Colonic mucosa (tissue), 4 donors: Measurements from ENCODE around the gene ZNF286A. TPM values are rescaled to one million over a fixed set of nuclear protein-coding genes. Genes with fewer than 3 reads are reported as not detected.
"Not testable (repeated sequence)": the region's sequence is repeated elsewhere in the genome, so short reads cannot be mapped to it uniquely, and the experiment has no call there.

ENCODE experiments used
- DNase-seq: peaks from one replicate; pipeline ENCODE4 v3.0.0-alpha.2; 2020
- H3K27ac ChIP-seq: fragments of 200-600 bp; one replicate; pipeline ENCODE4 v1.8.0; 2021
- H3K27me3 ChIP-seq: fragments of 200-600 bp; one replicate; pipeline ENCODE4 v1.8.0; 2021
- H3K36me3 ChIP-seq: fragments of 200-600 bp; one replicate; pipeline ENCODE4 v1.8.0; 2021
- H3K4me1 ChIP-seq: fragments of 200-600 bp; one replicate; pipeline ENCODE4 v1.8.0; 2021; ENCODE audit warnings: mild to moderate bottlenecking
- H3K4me3 ChIP-seq: fragments of 200-600 bp; one replicate; pipeline ENCODE4 v1.8.0; 2021
- H3K9ac ChIP-seq, 2 donors: one replicate each; pipeline ENCODE4 v1.7.0; 2013; ENCODE audit warnings: control low read depth in 2 of 2, low read depth in 2 of 2, low read length in 2 of 2
- H3K9me3 ChIP-seq: fragments of 200-600 bp; one replicate; pipeline ENCODE4 v1.8.0; 2021
- CTCF ChIP-seq: fragments of 200-600 bp; IDR thresholded peaks from one replicate; pipeline ENCODE4 v1.8.0; 2022; ENCODE audit warnings: antibody characterized with exemption, mild to moderate bottlenecking
- intact Hi-C: fragments of 100-400 bp; cut with DNase I; formaldehyde crosslinking; loops from one replicate; pipeline ENCODE4 v1.14.1; 2022
- total RNA-seq, 2 donors: library from RNA; stranded (reverse); fragmentation: NEBNext Ultra II Directional in 1 of 2; extraction: Animal tissue kit (Norgen Biotek cat#: 25700) in 1 of 2; gene quantifications; one replicate each; pipeline ENCODE4 v1.2.1, GENCODE V29; 2021
- donor health status: healthy.
- donor health status: DM: no; HTN: no; CAD: no.
- donor health status: DM: no; HTN: no; CAD: no.

The ZNF286A gene
- total RNA-seq = 10 to 100 TPM; 10.9 to 11.3 TPM

GRCh38 chr17:15699413-15699924 lies at the start of gene ZNF286A:
Gene ZNF286A, plus strand, starts transcription at chr17:15699752. Its CDS starts 578 bp downstream, at chr17:15700330.
- Histone ChIP-seq H3K9ac (peak within 1 kb of the TSS; percentile 19 to 24), H3K4me3 (peak within 1 kb of the TSS; percentile 45)
- DNase-seq = peak; percentile 100
- intact Hi-C loops, H3K27ac ChIP-seq, H3K36me3 ChIP-seq, H3K9me3 ChIP-seq, H3K4me1 ChIP-seq, H3K27me3 ChIP-seq: not testable (repeated sequence)

GRCh38 chr17:15649861-15650421 lies 49.6 kb upstream of the ZNF286A start:
- intact Hi-C loops = no loop called here
- no peaks in the 10 kb centered on the region for H3K36me3 ChIP-seq
- H3K4me3 ChIP-seq = peak overlapping the region; percentile 59
- TF ChIP-seq CTCF = no peak
- H3K9ac ChIP-seq = peak overlapping the region in 1 of 2 donors; percentile 97
- H3K9me3 ChIP-seq = no peaks in the 10 kb centered on the region
- no peaks in the 10 kb centered on the region for H3K27me3 ChIP-seq
- peak; percentile 87 for DNase-seq
- H3K27ac ChIP-seq = peak overlapping the region; percentile 95
- no peaks in the 10 kb centered on the region for H3K4me1 ChIP-seq

GRCh38 chr17:15650741-15651582 lies 48.6 kb upstream of the ZNF286A start:
- H3K9ac ChIP-seq = peak overlapping the region; percentile 79 to 97
- H3K4me1 ChIP-seq = no peaks in the 10 kb centered on the region
- no peaks in the 10 kb centered on the region for H3K9me3 ChIP-seq
- no peaks in the 10 kb centered on the region for H3K27me3 ChIP-seq
- no peak for TF ChIP-seq CTCF
- H3K4me3 ChIP-seq = peak overlapping the region; percentile 59
- intact Hi-C loops = no loop called here
- peak overlapping the region; percentile 95 for H3K27ac ChIP-seq
- peak; percentile 48 for DNase-seq
- no peaks in the 10 kb centered on the region for H3K36me3 ChIP-seq

GRCh38 chr17:15651583-15652110 lies 47.9 kb upstream of the ZNF286A start:
- DNase-seq = peak; percentile 96
- Histone ChIP-seq H3K27me3 (no peaks in the 10 kb centered on the region), H3K9ac (peak overlapping the region; percentile 79 to 97), H3K36me3 (no peaks in the 10 kb centered on the region), H3K9me3 (no peaks in the 10 kb centered on the region), H3K4me1 (no peaks in the 10 kb centered on the region), H3K27ac (peak overlapping the region; percentile 95), H3K4me3 (peak overlapping the region; percentile 59)
- intact Hi-C loops = no loop called here
- no peak for TF ChIP-seq CTCF

- no peak overlapping the region for H3K27ac ChIP-seq
- H3K36me3 ChIP-seq = no peaks in the 10 kb centered on the region
- no peaks in the 10 kb centered on the region for H3K9me3 ChIP-seq
- no peaks in the 10 kb centered on the region for H3K4me1 ChIP-seq
- H3K9ac ChIP-seq = no peak overlapping the region
- H3K27me3 ChIP-seq = no peaks in the 10 kb centered on the region
- intact Hi-C loops = no loop called here
- no peak overlapping the region for H3K4me3 ChIP-seq
- no peak for TF ChIP-seq CTCF
- DNase-seq = no peak
Observed at GRCh38 chr17:15652960-15653359, 46.6 kb upstream of the ZNF286A start.

GRCh38 chr17:15654401-15654800 lies 45.2 kb upstream of the ZNF286A start:
- H3K4me3 ChIP-seq, DNase-seq, H3K9ac ChIP-seq, H3K27me3 ChIP-seq, H3K27ac ChIP-seq, H3K9me3 ChIP-seq, intact Hi-C loops, H3K4me1 ChIP-seq, H3K36me3 ChIP-seq: not testable (repeated sequence)
